ENCODE results near the gene HECTD4.

DNA sequence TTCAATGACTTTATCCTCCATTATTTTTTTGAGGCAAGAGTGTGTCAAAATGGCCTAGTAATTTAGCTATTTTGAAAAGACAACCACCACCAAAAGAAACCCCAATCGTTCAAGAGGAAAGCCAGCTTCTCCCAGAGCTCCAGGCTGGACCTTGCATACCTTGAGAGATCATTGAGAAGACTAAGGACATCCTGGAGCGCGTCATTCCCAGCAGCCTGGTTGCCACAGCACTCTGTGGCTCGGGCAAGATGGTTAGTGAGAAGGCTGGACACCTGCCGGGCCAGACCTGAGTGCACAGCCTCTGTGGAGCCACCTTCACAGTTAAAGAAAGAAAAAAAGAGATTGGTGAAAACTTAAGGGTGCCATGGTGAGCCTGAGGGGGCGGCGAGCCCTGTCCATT lies 145.4 kb downstream of the HECTD4 start:
- TF ChIP-seq, protein P1, sequence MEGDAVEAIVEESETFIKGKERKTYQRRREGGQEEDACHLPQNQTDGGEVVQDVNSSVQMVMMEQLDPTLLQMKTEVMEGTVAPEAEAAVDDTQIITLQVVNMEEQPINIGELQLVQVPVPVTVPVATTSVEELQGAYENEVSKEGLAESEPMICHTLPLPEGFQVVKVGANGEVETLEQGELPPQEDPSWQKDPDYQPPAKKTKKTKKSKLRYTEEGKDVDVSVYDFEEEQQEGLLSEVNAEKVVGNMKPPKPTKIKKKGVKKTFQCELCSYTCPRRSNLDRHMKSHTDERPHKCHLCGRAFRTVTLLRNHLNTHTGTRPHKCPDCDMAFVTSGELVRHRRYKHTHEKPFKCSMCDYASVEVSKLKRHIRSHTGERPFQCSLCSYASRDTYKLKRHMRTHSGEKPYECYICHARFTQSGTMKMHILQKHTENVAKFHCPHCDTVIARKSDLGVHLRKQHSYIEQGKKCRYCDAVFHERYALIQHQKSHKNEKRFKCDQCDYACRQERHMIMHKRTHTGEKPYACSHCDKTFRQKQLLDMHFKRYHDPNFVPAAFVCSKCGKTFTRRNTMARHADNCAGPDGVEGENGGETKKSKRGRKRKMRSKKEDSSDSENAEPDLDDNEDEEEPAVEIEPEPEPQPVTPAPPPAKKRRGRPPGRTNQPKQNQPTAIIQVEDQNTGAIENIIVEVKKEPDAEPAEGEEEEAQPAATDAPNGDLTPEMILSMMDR (conservative IDR thresholded peaks at IDR 0.05 in 1 of 2, IDR thresholded peaks at IDR 0.05 in 1 of 2; ENCODE audit: extremely low read depth in 1 of 2, insufficient read depth in 1 of 2, low read depth in 1 of 2, low read length in 2 of 2), result no peak
- TF ChIP-seq EZH2 (IDR thresholded peaks at IDR 0.05; ENCODE audit: borderline replicate concordance, low read length), result no peak
